ENCODE data around the gene RGS6. TPM values are rescaled to one million over a fixed set of nuclear protein-coding genes. Genes with fewer than 3 reads are reported as not detected.

The RGS6 gene
- total RNA-seq, 1 donor from 2014 or later, result 0.34 TPM

DNA sequence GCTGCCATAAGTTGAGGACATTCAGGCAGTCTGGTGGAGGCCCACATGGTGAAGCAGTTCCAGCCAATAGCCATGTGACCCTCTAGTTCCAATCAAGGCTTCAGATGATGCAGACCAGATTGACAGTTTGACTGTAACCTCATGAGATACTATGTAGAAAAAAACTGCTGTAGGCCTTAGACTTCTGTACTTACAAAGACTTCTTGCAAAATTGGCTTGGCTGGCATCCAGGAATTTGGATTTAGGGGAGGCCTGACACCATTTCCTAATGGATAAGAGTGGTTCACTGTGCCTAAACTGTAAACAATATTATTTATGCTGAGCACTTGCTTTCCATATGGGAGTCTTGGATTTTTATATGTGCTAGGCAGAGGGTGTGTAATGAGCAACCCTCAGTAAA is 76.4 kb downstream of the RGS6 start:
- Mint-ChIP-seq H3K9me3 (ENCODE audit: unreplicated experiment) (no peaks in the 10 kb centered on the region), H3K4me3 (ENCODE audit: unreplicated experiment) (no peak overlapping the region), H3K27ac (ENCODE audit: unreplicated experiment) (no peak overlapping the region), H3K36me3 (ENCODE audit: low read depth, unreplicated experiment) (no peaks in the 10 kb centered on the region), H3K27me3 (ENCODE audit: low read depth, unreplicated experiment) (no peaks in the 10 kb centered on the region), H3K4me1 (ENCODE audit: low read depth, unreplicated experiment) (no peaks in the 10 kb centered on the region)
- no peak for DNase-seq (ENCODE audit: low read depth)
- Histone ChIP-seq H3K4me3 (ENCODE audit: insufficient read depth, low read depth, low read length) (no peak overlapping the region), H3K36me3 (ENCODE audit: insufficient read depth, low read length) (no peaks in the 10 kb centered on the region), H2AFZ (ENCODE audit: low read depth, low read length) (no peak overlapping the region), H3K4me1 (ENCODE audit: insufficient read depth, low read length) (no peaks in the 10 kb centered on the region), H3K27ac (ENCODE audit: low read depth, low read length) (no peak overlapping the region), H3K4me2 (ENCODE audit: low read length) (no peak overlapping the region), H3K9ac (ENCODE audit: low read length) (no peak overlapping the region), H3K27me3 (ENCODE audit: insufficient read depth, low read length) (no peaks in the 10 kb centered on the region), H3K9me3 (ENCODE audit: insufficient read depth, low read depth, low read length) (no peaks in the 10 kb centered on the region), H3K79me2 (ENCODE audit: insufficient read depth, low read length) (no peaks in the 10 kb centered on the region), H4K20me1 (ENCODE audit: insufficient read depth, low read length) (no peaks in the 10 kb centered on the region)
- FAIRE-seq, result no peak
- no peak for TF ChIP-seq EZH2 (IDR thresholded peaks at IDR 0.05; ENCODE audit: insufficient read depth, low read length)
- TF ChIP-seq, protein P1, sequence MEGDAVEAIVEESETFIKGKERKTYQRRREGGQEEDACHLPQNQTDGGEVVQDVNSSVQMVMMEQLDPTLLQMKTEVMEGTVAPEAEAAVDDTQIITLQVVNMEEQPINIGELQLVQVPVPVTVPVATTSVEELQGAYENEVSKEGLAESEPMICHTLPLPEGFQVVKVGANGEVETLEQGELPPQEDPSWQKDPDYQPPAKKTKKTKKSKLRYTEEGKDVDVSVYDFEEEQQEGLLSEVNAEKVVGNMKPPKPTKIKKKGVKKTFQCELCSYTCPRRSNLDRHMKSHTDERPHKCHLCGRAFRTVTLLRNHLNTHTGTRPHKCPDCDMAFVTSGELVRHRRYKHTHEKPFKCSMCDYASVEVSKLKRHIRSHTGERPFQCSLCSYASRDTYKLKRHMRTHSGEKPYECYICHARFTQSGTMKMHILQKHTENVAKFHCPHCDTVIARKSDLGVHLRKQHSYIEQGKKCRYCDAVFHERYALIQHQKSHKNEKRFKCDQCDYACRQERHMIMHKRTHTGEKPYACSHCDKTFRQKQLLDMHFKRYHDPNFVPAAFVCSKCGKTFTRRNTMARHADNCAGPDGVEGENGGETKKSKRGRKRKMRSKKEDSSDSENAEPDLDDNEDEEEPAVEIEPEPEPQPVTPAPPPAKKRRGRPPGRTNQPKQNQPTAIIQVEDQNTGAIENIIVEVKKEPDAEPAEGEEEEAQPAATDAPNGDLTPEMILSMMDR (IDR thresholded peaks at IDR 0.05; ENCODE audit: insufficient read depth, low read depth, low read length), result no peak

DNA sequence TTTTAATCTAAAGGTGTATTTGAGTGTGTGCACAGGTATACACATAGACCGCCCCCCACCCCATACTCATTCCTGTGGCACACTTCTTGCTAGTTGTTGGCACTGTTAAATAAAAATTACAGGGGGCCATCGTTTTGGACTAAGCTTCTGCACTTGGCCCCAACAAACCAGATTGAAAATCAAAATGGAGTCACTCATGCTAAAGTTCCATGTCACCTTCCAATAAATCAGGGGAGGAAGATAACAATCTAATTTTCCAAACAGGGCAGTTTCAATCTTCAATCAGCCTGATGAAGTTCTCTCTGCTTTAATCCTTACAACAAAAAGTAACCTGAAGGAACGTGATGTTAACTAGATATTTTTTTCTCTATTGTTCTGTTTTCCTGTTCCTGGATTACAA is 78.2 kb downstream of the RGS6 start:
- Histone ChIP-seq H3K4me3 (ENCODE audit: insufficient read depth, low read depth, low read length) (no peak overlapping the region), H3K27ac (ENCODE audit: low read depth, low read length) (no peak overlapping the region), H2AFZ (ENCODE audit: low read depth, low read length) (no peak overlapping the region), H3K9ac (ENCODE audit: low read length) (no peak overlapping the region), H3K79me2 (ENCODE audit: insufficient read depth, low read length) (no peaks in the 10 kb centered on the region), H3K4me2 (ENCODE audit: low read length) (no peak overlapping the region), H4K20me1 (ENCODE audit: insufficient read depth, low read length) (no peaks in the 10 kb centered on the region), H3K36me3 (ENCODE audit: insufficient read depth, low read length) (no peaks in the 10 kb centered on the region), H3K4me1 (ENCODE audit: insufficient read depth, low read length) (no peaks in the 10 kb centered on the region), H3K9me3 (ENCODE audit: insufficient read depth, low read depth, low read length) (no peaks in the 10 kb centered on the region), H3K27me3 (ENCODE audit: insufficient read depth, low read length) (no peaks in the 10 kb centered on the region)
- H3K27me3 Mint-ChIP-seq (ENCODE audit: low read depth, unreplicated experiment), result no peaks in the 10 kb centered on the region
- no peak overlapping the region for H3K4me3 Mint-ChIP-seq (ENCODE audit: unreplicated experiment)
- FAIRE-seq, result no peak
- no peak for DNase-seq (ENCODE audit: low read depth)
- H3K27ac Mint-ChIP-seq (ENCODE audit: unreplicated experiment), result no peak overlapping the region
- H3K36me3 Mint-ChIP-seq (ENCODE audit: low read depth, unreplicated experiment), result no peaks in the 10 kb centered on the region
- H3K9me3 Mint-ChIP-seq (ENCODE audit: unreplicated experiment), result peaks cover 2% of the 10 kb centered on the region
- no peaks in the 10 kb centered on the region for H3K4me1 Mint-ChIP-seq (ENCODE audit: low read depth, unreplicated experiment)
- TF ChIP-seq EZH2 (IDR thresholded peaks at IDR 0.05; ENCODE audit: insufficient read depth, low read length), result no peak

DNA sequence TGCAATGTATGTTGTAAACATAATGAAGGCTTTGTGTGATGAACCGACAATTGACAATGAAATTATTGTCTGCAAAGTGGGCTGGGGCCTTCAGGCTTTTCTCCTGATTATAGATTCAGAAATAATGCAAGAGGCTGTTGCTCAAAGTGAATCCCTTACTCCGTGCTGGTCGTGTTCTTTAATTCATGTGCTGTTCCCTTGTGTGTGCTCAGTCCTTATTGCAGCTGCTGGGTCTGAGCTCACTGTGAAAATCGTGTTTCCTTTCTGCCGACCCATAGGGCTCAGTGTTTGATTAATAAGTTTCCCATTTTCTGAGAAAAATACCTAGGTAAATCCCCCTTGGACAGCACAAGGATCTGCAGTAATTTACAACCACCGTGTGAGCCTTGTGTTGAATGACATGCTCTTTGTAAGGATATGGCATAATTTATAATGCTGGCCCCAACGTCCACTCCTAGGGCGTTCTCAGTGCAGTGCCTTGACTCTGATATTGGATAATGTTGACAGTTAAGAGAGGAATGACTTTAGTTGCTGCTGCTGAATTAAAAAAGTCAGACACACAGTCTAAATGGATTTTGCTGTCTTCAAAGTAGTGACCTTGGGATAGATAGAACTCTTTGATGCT is 81.6 kb downstream of the RGS6 start:
- FAIRE-seq (no peak), DNase-seq (ENCODE audit: low read depth) (no peak)
- TF ChIP-seq, protein P1 (IDR thresholded peaks at IDR 0.05; ENCODE audit: insufficient read depth, low read depth, low read length), result no peak
- TF ChIP-seq EZH2 (IDR thresholded peaks at IDR 0.05; ENCODE audit: insufficient read depth, low read length), result no peak
- no peaks in the 10 kb centered on the region for H3K27me3 Mint-ChIP-seq (ENCODE audit: low read depth, unreplicated experiment)
- no peak overlapping the region for H3K4me3 Mint-ChIP-seq (ENCODE audit: unreplicated experiment)
- peaks cover 2% of the 10 kb centered on the region for H3K9me3 Mint-ChIP-seq (ENCODE audit: unreplicated experiment)
- no peak overlapping the region for H2AFZ ChIP-seq (ENCODE audit: low read depth, low read length)
- no peaks in the 10 kb centered on the region for H3K36me3 Mint-ChIP-seq (ENCODE audit: low read depth, unreplicated experiment)
- H3K4me2 ChIP-seq (ENCODE audit: low read length), result no peak overlapping the region
- no peak overlapping the region for H3K4me3 ChIP-seq (ENCODE audit: insufficient read depth, low read depth, low read length)
- no peak overlapping the region for H3K27ac Mint-ChIP-seq (ENCODE audit: unreplicated experiment)
- no peaks in the 10 kb centered on the region for H3K36me3 ChIP-seq (ENCODE audit: insufficient read depth, low read length)
- H3K27me3 ChIP-seq (ENCODE audit: insufficient read depth, low read length), result no peaks in the 10 kb centered on the region
- no peak overlapping the region for H3K27ac ChIP-seq (ENCODE audit: low read depth, low read length)
- H3K4me1 ChIP-seq (ENCODE audit: insufficient read depth, low read length), result no peaks in the 10 kb centered on the region
- H3K79me2 ChIP-seq (ENCODE audit: insufficient read depth, low read length), result no peaks in the 10 kb centered on the region
- no peaks in the 10 kb centered on the region for H3K9me3 ChIP-seq (ENCODE audit: insufficient read depth, low read depth, low read length)
- H3K9ac ChIP-seq (ENCODE audit: low read length), result no peak overlapping the region
- no peaks in the 10 kb centered on the region for H4K20me1 ChIP-seq (ENCODE audit: insufficient read depth, low read length)
- H3K4me1 Mint-ChIP-seq (ENCODE audit: low read depth, unreplicated experiment), result no peaks in the 10 kb centered on the region

Measured in astrocyte (in vitro differentiated cells and primary cell).